Epidermal melanocyte (primary cell): Measurements from ENCODE around the gene ZBTB7B.
A peak's percentile ranks its signal among the peaks of the same experiment; 100 is the strongest.

Experiments used
- DNase-seq: peaks from one replicate; pipeline ENCODE4 v3.0.0; 2011; ENCODE audit warnings: low spot score; ENCODE audit not compliant: insufficient read length

The ZBTB7B gene

DNA sequence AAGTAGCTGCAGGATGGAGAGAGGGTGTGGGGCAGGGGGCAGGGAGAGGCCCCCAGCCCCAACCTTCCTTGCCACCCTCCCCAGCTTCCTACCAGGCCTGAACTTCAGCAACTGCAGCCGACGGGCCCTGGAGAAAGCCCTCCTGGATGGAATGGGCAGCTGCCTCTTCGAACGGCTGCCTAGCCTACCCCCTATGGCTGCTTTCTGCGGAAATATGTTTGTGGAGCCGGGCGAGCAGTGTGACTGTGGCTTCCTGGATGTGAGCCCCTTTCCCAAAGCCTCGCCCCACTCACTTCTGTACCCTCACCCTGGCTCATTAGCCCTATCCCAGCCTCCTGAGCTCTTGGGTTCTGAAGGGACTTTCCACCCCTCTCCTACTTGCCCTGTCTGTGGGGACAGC, 54.5 kb downstream of the ZBTB7B start:
- no peak for DNase-seq

- no peak for DNase-seq
These were observed 55.2 kb downstream of the ZBTB7B start for GRCh38 chr1:155057788-155058211.

DNA sequence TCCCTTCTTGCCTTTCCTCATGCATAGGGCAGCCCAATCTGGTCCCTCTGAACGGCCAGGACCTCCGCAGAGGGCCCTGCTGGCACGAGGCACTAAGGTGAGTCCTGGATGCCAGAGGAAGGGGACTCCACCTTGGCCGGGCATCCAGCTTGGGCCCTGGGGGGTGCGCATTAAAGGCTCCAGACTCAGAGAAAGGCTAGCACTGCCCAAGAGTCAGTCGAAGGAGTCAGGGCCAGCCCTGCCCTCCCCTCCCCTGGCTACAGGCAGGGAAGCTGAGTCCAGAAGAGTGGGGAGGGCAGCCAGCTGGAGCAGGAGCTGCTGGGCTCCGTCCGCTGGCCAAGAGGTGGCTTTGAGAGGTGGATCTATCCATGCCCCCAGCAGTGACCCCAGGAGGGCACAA, 58.1 kb downstream of the ZBTB7B start:
- DNase-seq = no peak

DNA sequence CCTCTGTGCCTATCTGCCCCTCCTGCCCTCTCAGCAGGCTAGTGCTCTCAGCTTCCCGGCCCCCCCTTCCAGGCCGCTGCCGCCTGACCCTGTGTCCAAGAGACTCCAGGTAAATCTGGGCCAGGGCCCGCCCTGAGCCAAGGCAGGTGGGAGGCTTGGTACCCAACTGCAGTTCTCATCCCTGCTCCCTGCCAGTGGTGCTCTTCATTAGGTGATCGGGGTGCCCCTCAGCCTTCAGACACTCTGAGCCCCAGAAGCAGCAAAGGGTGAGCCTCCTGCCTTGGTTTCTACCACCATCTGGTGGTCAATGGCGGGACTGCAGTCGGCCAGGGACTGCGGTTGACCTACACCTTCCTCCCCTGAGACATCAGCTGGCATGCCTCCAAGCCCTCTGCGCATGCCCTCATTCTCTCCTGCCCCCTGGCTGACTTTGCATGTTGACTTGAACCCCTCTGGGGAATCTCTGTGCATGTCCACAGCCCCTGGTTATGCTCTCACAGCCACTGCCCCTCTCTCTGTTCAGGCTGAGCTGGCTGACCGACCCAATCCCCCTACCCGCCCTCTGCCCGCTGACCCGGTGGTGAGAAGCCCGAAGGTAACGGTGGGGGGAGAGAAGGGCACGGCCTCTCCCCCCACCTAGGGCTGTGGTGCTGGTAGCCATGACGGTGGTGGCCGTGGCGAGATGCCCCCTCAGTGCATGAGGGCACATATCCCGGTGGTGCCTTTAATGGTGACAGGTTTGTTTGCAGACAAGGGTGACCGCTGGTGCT, 59.0 kb downstream of the ZBTB7B start:
- DNase-seq = peak; percentile 79

GRCh38 chr1:155062151-155062686, 59.6 kb downstream of the ZBTB7B start:
- DNase-seq = no peak

DNA sequence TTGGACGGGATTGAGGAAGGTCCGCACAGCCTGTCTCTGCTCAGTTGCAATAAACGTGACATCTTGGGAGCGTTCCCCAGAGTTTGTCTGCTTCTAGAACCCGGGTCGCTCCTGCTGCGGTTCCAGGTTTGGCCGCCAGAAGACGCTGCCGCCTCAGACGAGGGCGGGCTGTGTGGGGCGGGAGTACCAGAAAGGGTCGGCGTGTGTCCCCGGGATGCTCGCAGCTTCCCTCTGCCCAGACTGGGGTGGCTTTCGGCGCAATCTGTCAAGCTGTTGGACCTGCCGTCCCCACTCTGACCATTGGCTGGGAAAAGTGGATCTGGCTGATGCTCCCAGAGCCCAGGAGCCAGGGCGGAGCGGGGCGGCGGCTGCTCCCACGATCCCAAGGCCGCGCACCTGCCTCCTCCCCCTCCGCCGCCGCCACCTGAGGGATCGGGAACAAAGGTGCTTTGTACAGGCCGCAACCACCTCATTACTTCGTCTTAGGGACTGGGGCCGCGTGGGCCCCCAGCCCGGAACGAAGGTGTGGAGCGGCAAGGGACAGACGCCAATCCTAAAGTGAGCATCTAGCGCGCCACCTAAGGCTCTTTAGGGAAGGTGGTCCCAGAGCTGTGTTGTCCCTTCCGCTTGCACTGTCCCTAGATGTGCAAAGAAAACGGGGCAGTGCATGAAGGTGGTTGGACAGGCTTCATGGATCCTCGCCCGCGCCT, 60.3 kb downstream of the ZBTB7B start:
- DNase-seq = no peak

DNA sequence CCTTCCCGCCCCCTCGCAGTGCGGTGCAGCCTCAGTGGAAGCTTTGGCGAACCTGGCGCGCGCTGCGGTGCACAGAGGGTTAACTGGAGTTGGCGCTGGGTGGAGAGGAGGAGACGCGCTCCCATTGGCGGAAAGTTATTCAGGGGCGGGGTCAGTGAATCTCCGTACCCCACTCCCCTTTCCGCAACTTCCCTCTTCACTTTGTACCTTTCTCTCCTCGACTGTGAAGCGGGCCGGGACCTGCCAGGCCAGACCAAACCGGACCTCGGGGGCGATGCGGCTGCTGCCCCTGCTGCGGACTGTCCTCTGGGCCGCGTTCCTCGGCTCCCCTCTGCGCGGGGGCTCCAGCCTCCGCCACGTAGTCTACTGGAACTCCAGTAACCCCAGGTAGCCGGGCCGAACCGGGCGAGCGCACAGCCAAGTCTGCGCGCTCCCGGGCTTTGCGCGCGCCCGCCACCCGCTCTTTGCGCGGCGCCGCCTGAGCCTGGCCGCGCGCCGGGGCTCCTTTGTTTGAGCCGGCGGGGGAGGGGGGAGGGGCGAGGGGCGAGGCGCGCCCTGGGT, 61.0 kb downstream of the ZBTB7B start, which contains the start of gene EFNA4:
Gene EFNA4 (plus strand): TSS at position 191 of the 561 bp plus-strand sequence. CDS start 84 bp downstream, at position 275.
- DNase-seq = peak; percentile 95

- DNase-seq = no peak
These were observed 61.7 kb downstream of the ZBTB7B start for GRCh38 chr1:155064111-155064831.

DNA sequence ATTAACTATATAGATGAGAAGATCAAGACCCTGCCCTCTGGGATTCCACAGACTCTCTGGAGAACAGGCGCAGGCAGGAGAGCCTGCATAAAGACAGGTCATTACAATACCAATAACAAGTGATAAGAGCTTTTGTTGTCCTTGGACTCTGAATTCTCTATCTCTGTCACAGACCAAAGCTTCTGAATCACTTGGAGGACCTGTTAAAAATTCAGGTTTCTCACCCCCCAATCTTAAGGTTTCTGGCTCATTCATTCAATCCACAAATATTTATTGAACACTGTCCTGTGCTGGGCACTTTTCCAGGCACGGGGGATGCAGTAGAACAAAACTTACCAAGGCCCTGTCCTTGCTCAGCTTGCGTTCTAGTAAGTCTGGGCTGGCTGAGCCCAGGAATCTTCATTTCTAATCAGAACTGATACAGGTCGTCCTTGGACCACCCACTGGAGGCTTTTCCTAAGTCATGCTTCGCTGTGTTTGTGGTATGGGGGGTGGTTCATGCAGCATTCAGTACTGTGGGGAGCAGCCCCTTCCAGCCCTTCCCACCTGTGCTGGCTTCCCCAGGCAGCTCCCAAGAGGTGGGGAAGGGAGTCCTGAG, 62.3 kb downstream of the ZBTB7B start:
- DNase-seq = no peak

DNA sequence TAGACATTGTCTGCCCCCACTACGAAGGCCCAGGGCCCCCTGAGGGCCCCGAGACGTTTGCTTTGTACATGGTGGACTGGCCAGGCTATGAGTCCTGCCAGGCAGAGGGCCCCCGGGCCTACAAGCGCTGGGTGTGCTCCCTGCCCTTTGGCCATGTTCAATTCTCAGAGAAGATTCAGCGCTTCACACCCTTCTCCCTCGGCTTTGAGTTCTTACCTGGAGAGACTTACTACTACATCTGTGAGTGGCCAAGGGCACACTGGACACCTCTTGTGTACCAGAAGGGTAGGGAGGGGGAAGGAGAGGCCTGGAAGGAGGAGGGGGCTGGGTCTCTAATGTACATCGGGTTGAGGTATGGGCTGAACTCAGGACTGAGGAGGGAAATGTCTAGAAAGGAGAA, 64.2 kb downstream of the ZBTB7B start:
- DNase-seq = no peak
